Right lobe of liver (tissue), 4 donors: ENCODE measurements around the gene APP.

Source experiments
- CTCF ChIP-seq, 4 donors: fragments of 200-600 bp in 3 of 4; fragments of 450-650 bp in 1 of 4; IDR thresholded peaks; one replicate each; pipeline versions ENCODE4 v1.5.1 to v1.8.0; 2016 to 2022; ENCODE audit warnings: antibody characterized with exemption in 4 of 4, mild to moderate bottlenecking in 2 of 4
- POLR2A ChIP-seq: fragments of 450-650 bp; IDR thresholded peaks from one replicate; pipeline ENCODE4 v1.6.1; 2017; ENCODE audit warnings: antibody characterized with exemption, mild to moderate bottlenecking
- donor health status: DM: no; HTN: no; CAD: no.
- donor health status: DM: no; HTN: no; CAD: no.
- donor health status: DM: no; HTN: yes; CAD: no.

DNA sequence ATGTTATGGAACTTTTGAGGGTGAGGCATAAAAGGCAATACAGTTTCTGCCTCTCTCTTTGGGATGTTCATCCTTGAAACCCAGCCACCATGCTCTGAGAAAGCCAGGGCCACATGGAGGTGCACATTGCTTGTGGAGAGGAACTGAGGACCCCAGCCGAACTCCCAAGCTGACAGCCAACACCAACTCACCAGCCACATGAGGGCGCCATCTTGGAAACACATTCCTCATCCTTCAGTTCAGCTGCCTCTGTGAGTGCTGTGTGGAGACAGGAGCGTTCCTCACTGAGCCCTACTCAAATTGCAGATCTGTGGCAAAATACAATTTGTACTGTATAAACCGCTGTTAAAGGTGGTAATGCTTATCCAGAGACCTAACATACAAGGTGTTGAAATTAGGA lies 298.3 kb downstream of the APP start:
- TF ChIP-seq CTCF (IDR thresholded peaks at IDR 0.05), result no peak
- TF ChIP-seq POLR2A, result no peak
